IMR-90 (cell line): ENCODE results near the gene PCDH12. TPM values are rescaled to one million over a fixed set of nuclear protein-coding genes. Genes with fewer than 3 reads are reported as not detected.

ENCODE experiments used
- ATAC-seq: fragments of 200-7000 bp; cut with Tn5 transposase; 2 replicates; pipeline ENCODE4 v1.9.1; 2020; ENCODE audit warnings: low read depth, mild to moderate bottlenecking, moderate library complexity
- BruUV-seq: library from RNA; stranded (reverse); fragments of 400-500 nt; replicated peaks from 2 replicates; lab custom pipeline; 2021; lab: Mats Ljungman, UMichigan
- CTCF ChIA-PET: fragments of 300-600 bp; formaldehyde crosslinking; extraction: SDS; loops from one replicate; lab custom pipeline; 2021; ENCODE audit warnings: antibody characterized with exemption; lab: Yijun Ruan, JAX
- POLR2A ChIA-PET: fragments of 300-600 bp; sonication (Branson Sonifier 250); formaldehyde crosslinking; loops from one replicate; lab custom pipeline; 2022; ENCODE audit warnings: antibody characterized with exemption; ENCODE audit not compliant: unreplicated experiment; lab: Charles Lee
- DNase-seq: peaks from one replicate; pipeline ENCODE4 v3.0.0; 2013
- H2AFZ ChIP-seq: replicated peaks from 2 replicates; pipeline ENCODE3; 2013; ENCODE audit warnings: low read length, mild to moderate bottlenecking; ENCODE audit not compliant: poor library complexity
- H2AK5ac ChIP-seq: 2 replicates; pipeline ENCODE4 v1.6.1; 2013; ENCODE audit warnings: low read depth, low read length, inconsistent platforms
- H2AK9ac ChIP-seq: replicated peaks from 2 replicates; pipeline ENCODE3; 2013; ENCODE audit warnings: mild to moderate bottlenecking, low read depth, low read length, moderate library complexity; ENCODE audit not compliant: poor library complexity
- H2BK120ac ChIP-seq: 2 replicates; pipeline ENCODE4 v1.6.1; 2013; ENCODE audit warnings: low read depth, low read length, inconsistent platforms
- H2BK15ac ChIP-seq: 3 replicates; pipeline ENCODE4 v1.6.1; 2013; ENCODE audit warnings: low read depth, low read length, inconsistent platforms
- H2BK20ac ChIP-seq: 2 replicates; pipeline ENCODE4 v1.6.1; 2013; ENCODE audit warnings: low read depth, mild to moderate bottlenecking, inconsistent platforms, low read length, moderate library complexity
- H2BK5ac ChIP-seq: 2 replicates; pipeline ENCODE4 v1.6.1; 2013; ENCODE audit warnings: mild to moderate bottlenecking, low read depth, low read length, inconsistent platforms; ENCODE audit not compliant: poor library complexity, severe bottlenecking
- H3K14ac ChIP-seq: replicated peaks from 2 replicates; pipeline ENCODE4 v1.6.1; 2013; ENCODE audit warnings: low read depth, low read length, inconsistent platforms
- H3K18ac ChIP-seq: 2 replicates; pipeline ENCODE4 v1.6.1; 2013; ENCODE audit warnings: low read depth, low read length, control low read depth
- H3K23ac ChIP-seq: 2 replicates; pipeline ENCODE4 v1.6.1; 2013; ENCODE audit warnings: low read depth, low read length, inconsistent platforms
- H3K27ac ChIP-seq: 2 replicates; pipeline ENCODE4 v1.5.1; 2013; ENCODE audit warnings: mild to moderate bottlenecking, control low read depth, low read length; ENCODE audit not compliant: insufficient read depth
- H3K27me3 ChIP-seq: 2 replicates; pipeline ENCODE4 v1.6.1; 2013; ENCODE audit warnings: low read length; ENCODE audit not compliant: control insufficient read depth, insufficient read depth
- H3K36me3 ChIP-seq: 2 replicates; pipeline ENCODE4 v1.6.1; 2013; ENCODE audit warnings: low read length, mixed read lengths; ENCODE audit not compliant: control insufficient read depth, insufficient read depth
- H3K4ac ChIP-seq: 2 replicates; pipeline ENCODE4 v1.6.1; 2013; ENCODE audit warnings: low read depth, low read length, inconsistent platforms
- H3K4me1 ChIP-seq: 2 replicates; pipeline ENCODE4 v1.6.1; 2013; ENCODE audit warnings: low read length, mixed read lengths; ENCODE audit not compliant: control insufficient read depth, insufficient read depth
- H3K4me2 ChIP-seq: 2 replicates; pipeline ENCODE4 v1.6.1; 2013; ENCODE audit warnings: low read depth, mild to moderate bottlenecking, control low read depth, low read length, moderate library complexity
- H3K4me3 ChIP-seq: 2 replicates; pipeline ENCODE4 v1.5.1; 2013; ENCODE audit warnings: low read depth, mild to moderate bottlenecking, control low read depth, low read length, moderate library complexity; ENCODE audit not compliant: insufficient read depth
- H3K56ac ChIP-seq: 2 replicates; pipeline ENCODE4 v1.6.1; 2013; ENCODE audit warnings: low read length, inconsistent platforms; ENCODE audit not compliant: insufficient read depth; ENCODE audit errors: extremely low read depth
- H3K79me1 ChIP-seq, 2 experiments: 2 replicates each; pipeline ENCODE4 v1.6.1; 2013; ENCODE audit warnings: low read length in 2 of 2, inconsistent platforms in 1 of 2, low read depth in 1 of 2
- H3K9ac ChIP-seq: 2 replicates; pipeline ENCODE4 v1.6.1; 2013; ENCODE audit warnings: low read depth, low read length, control low read depth
- H3K9me1 ChIP-seq: 2 replicates; pipeline ENCODE4 v1.6.1; 2013; ENCODE audit warnings: low read length, inconsistent platforms; ENCODE audit not compliant: insufficient read depth
- H3K9me3 ChIP-seq: 2 replicates; pipeline ENCODE4 v1.6.1; 2013; ENCODE audit warnings: low read length; ENCODE audit not compliant: control insufficient read depth, insufficient read depth
- H4K20me1 ChIP-seq: 2 replicates; pipeline ENCODE4 v1.6.1; 2013; ENCODE audit warnings: low read length, inconsistent platforms; ENCODE audit not compliant: insufficient read depth
- H4K5ac ChIP-seq: 2 replicates; pipeline ENCODE4 v1.6.1; 2013; ENCODE audit warnings: mild to moderate bottlenecking, low read depth, low read length, control low read depth
- H4K8ac ChIP-seq, 2 experiments: 2 replicates each; pipeline ENCODE4 v1.6.1; 2013; ENCODE audit warnings: low read depth in 2 of 2, low read length in 2 of 2, control low read depth in 1 of 2, inconsistent platforms in 1 of 2
- H4K91ac ChIP-seq: 2 replicates; pipeline ENCODE4 v1.6.1; 2013; ENCODE audit warnings: low read depth, low read length, inconsistent platforms; ENCODE audit not compliant: insufficient read depth
- CHD1 ChIP-seq: IDR thresholded peaks from 2 replicates; pipeline ENCODE4 v1.6.1; 2012; ENCODE audit warnings: low read depth, low read length, improper control_type of control experiment
- MAFK ChIP-seq: IDR thresholded peaks from 2 replicates; pipeline ENCODE4 v1.6.1; 2012; ENCODE audit warnings: low read depth, low read length, improper control_type of control experiment
- MAZ ChIP-seq: IDR thresholded peaks from 2 replicates; pipeline ENCODE4 v1.6.1; 2012; ENCODE audit warnings: low read depth, mild to moderate bottlenecking, low read length, improper control_type of control experiment, moderate library complexity, borderline replicate concordance
- MXI1 ChIP-seq: IDR thresholded peaks from 2 replicates; pipeline ENCODE4 v1.6.1; 2012; ENCODE audit warnings: low read depth, mild to moderate bottlenecking, low read length, moderate library complexity, borderline replicate concordance
- NFE2L2 ChIP-seq: fragments of 150-350 bp; IDR thresholded peaks from 2 replicates; pipeline ENCODE4 v1.6.1; 2016; ENCODE audit warnings: low read depth, mild to moderate bottlenecking, low read length
- RFX5 ChIP-seq: IDR thresholded peaks from 2 replicates; pipeline ENCODE4 v1.8.0; 2012; ENCODE audit warnings: low read depth, mild to moderate bottlenecking, low read length, moderate library complexity
- WGBS, 2 experiments: methylation state at CpG; one replicate each; pipeline versions ENCODE4 v1.1.5 to v1.1.7; 2013; ENCODE audit warnings: missing lambda C conversion rate in 2 of 2; ENCODE audit not compliant: insufficient read length in 1 of 2; ENCODE audit errors: extremely low coverage in 2 of 2; 5-methylcytosine and 5-hydroxymethylcytosine counted together
- dilution Hi-C: fragments of 300-500 bp; cut with HindIII; formaldehyde crosslinking; loops from one replicate; pipeline ENCODE4 v1.14.3; 2018; ENCODE audit warnings: low sequenced_read_pairs; ENCODE audit not compliant: unreplicated experiment
- in situ Hi-C: fragments of 300-500 bp; cut with MboI; formaldehyde crosslinking; loops from 3 replicates; pipeline ENCODE4 v1.14.3; 2019; ENCODE audit warnings: low sequenced_read_pairs, inconsistent platforms, mixed read lengths
- intact Hi-C: fragments of 100-400 bp; cut with micrococcal nuclease; formaldehyde crosslinking; loops from 2 replicates; pipeline ENCODE4 v1.10.0; 2022
- polyA plus RNA-seq, 3 experiments: library from polyadenylated mRNA; depleted of rRNA; stranded (reverse); fragments of >200 nt; gene quantifications; 2 replicates each; pipeline ENCODE4 v1.2.3, GENCODE V29; 2012; ENCODE audit warnings: low replicate concordance in 1 of 3
- total RNA-seq: library from RNA; depleted of rRNA; stranded (reverse); fragments of >200 nt; gene quantifications from 2 replicates; pipeline ENCODE4 v1.2.3, GENCODE V29; 2012
- TF ChIP-seq, protein P1 (sequence below): fragments of 150-350 bp; IDR thresholded peaks from 2 replicates; pipeline ENCODE4 v1.6.1; 2017; ENCODE audit warnings: mild to moderate bottlenecking, antibody characterized with exemption, low read length, low read depth

Gene PCDH12
- total and polyA plus RNA-seq, 2 of the 4 experiments (the other 2 are of a cell fraction), result 0.02 to 0.18 TPM

DNA sequence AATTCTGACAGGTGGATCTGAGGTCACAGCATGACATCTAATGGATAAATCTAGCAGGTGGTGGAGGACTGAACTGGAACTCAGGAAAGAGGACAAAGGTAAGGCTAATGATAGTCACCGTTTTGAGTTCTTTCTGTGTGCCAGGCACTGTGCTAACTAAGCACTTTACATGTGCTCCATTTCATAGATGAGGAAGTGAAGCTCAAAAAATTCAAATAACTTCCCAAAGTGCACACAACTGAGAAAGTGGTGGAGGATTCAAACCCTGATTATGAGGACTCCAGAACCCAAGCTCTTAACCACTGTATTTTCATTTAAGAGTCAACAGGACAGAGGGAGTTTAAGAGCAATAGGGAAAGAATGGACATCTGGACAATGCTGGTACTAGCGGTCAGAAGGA lies 41.5 kb downstream of the PCDH12 start:
- Histone ChIP-seq H3K9me1 (no peaks in the 10 kb centered on the region; the same call in 1 of the 2 replicates), H4K20me1 (no peaks in the 10 kb centered on the region), H3K4me2 (no peak overlapping the region), H3K18ac (no peak overlapping the region), H2BK20ac (no peak overlapping the region), H2AFZ (no peak overlapping the region), H3K23ac (no peak overlapping the region), H3K4me1 (peaks cover 1% of the 10 kb centered on the region; the same call in 1 of the 2 replicates), H3K36me3 (no peaks in the 10 kb centered on the region), H3K9me3 (no peaks in the 10 kb centered on the region), H3K9ac (no peak overlapping the region), H4K5ac (no peak overlapping the region), H3K56ac (no peak overlapping the region), H2BK15ac (no peak overlapping the region), H3K4me3 (no peak overlapping the region), H2AK5ac (no peak overlapping the region), H2BK5ac (no peak overlapping the region), H2AK9ac (no peak overlapping the region), H4K8ac (no peak overlapping the region), H3K27ac (no peak overlapping the region), H4K91ac (no peak overlapping the region), H2BK120ac (no peak overlapping the region), H3K4ac (no peak overlapping the region), H3K27me3 (peaks cover 45% of the 10 kb centered on the region), H3K79me1 (no peaks in the 10 kb centered on the region), H3K14ac (no peak overlapping the region)
- 67% methylated on average over 1 of the region's 2 CpGs; no CpG with 5 or more reads in 1 of the 2 experiments for WGBS, 2 experiments
- in situ Hi-C loops (no loop called here), intact Hi-C loops (no loop called here), dilution Hi-C loops (no loop called here)
- TF ChIP-seq MAZ (no peak), NFE2L2 (no peak), MAFK (no peak), RFX5 (no peak), CHD1 (no peak), MXI1 (no peak)
- TF ChIP-seq, protein P1, sequence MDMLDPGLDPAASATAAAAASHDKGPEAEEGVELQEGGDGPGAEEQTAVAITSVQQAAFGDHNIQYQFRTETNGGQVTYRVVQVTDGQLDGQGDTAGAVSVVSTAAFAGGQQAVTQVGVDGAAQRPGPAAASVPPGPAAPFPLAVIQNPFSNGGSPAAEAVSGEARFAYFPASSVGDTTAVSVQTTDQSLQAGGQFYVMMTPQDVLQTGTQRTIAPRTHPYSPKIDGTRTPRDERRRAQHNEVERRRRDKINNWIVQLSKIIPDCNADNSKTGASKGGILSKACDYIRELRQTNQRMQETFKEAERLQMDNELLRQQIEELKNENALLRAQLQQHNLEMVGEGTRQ, result no peak
- POLR2A ChIA-PET, result no interaction called here
- CTCF ChIA-PET, result interaction anchor here (1.2 to 1.6 kb wide), 2 partner anchors 44 to 53 kb away, joined by 3 to 7 read pairs; partner anchors contain the start of gene RNF14
- no TSS peak for BruUV-seq
- ATAC-seq (no peak), DNase-seq (no peak)
